AG08395 (cell line): Measurements from ENCODE around the gene SEMA3C.
A peak's percentile ranks its signal among the peaks of the same experiment; 100 is the strongest.

ENCODE experiments used
- DNase-seq: peaks from one replicate; pipeline ENCODE4 v3.0.0; 2012; ENCODE audit warnings: mixed read lengths, low spot score

The SEMA3C gene

GRCh38 chr7:80885757-80886156, 33.1 kb downstream of the SEMA3C start:
- no peak for DNase-seq

- no peak for DNase-seq
These were observed 34.2 kb downstream of the SEMA3C start for GRCh38 chr7:80884511-80885195.

- DNase-seq = peak; percentile 83
These were observed 35.5 kb downstream of the SEMA3C start for GRCh38 chr7:80883154-80884025.

- no peak for DNase-seq
These were observed 36.5 kb downstream of the SEMA3C start for GRCh38 chr7:80882213-80882801.

GRCh38 chr7:80881351-80881900, 37.4 kb downstream of the SEMA3C start:
- no peak for DNase-seq

GRCh38 chr7:80879849-80880248, 39.0 kb downstream of the SEMA3C start:
- DNase-seq = no peak

- peak; percentile 44 for DNase-seq
These were observed 41.9 kb downstream of the SEMA3C start for GRCh38 chr7:80876894-80877414.

- no peak for DNase-seq
These were observed 43.2 kb downstream of the SEMA3C start for GRCh38 chr7:80875537-80876120.

GRCh38 chr7:80873140-80873539, 45.7 kb downstream of the SEMA3C start:
- no peak for DNase-seq

- no peak for DNase-seq
These were observed 47.6 kb downstream of the SEMA3C start for GRCh38 chr7:80871228-80871627.

GRCh38 chr7:80870813-80871212, 48.0 kb downstream of the SEMA3C start:
- DNase-seq = no peak

GRCh38 chr7:80869821-80870751, 48.8 kb downstream of the SEMA3C start:
- no peak for DNase-seq

- no peak for DNase-seq
These were observed 49.6 kb downstream of the SEMA3C start for GRCh38 chr7:80869106-80869784.

- DNase-seq = no peak
These were observed 50.3 kb downstream of the SEMA3C start for GRCh38 chr7:80868566-80868965.

GRCh38 chr7:80860554-80860953, 58.3 kb downstream of the SEMA3C start:
- DNase-seq = no peak

GRCh38 chr7:80859272-80859970, 59.4 kb downstream of the SEMA3C start:
- DNase-seq = peak; percentile 67

- DNase-seq = no peak
These were observed 60.5 kb downstream of the SEMA3C start for GRCh38 chr7:80858141-80858903.

- DNase-seq = no peak
These were observed 62.1 kb downstream of the SEMA3C start for GRCh38 chr7:80856769-80857168.
